Measurements from ENCODE around the gene SFRP2. TPM values are rescaled to one million over a fixed set of nuclear protein-coding genes. Genes with fewer than 3 reads are reported as not detected.

Gene SFRP2
- total RNA-seq, 1 donor from 2014 or later = not detected

- H3K27me3 Mint-ChIP-seq (ENCODE audit: insufficient read depth) = peaks cover 17% of the 10 kb centered on the region
Measured at GRCh38 chr4:153814789-153815188, 25.9 kb upstream of the SFRP2 start.

GRCh38 chr4:153809916-153810810 is 21.3 kb upstream of the SFRP2 start:
- Mint-ChIP-seq H3K4me1 (ENCODE audit: low read depth) (peaks cover 5% of the 10 kb centered on the region), H3K9me3 (no peaks in the 10 kb centered on the region), H3K4me3 (no peak overlapping the region), H3K27ac (no peak overlapping the region), H3K36me3 (ENCODE audit: low read depth) (no peaks in the 10 kb centered on the region), H3K27me3 (ENCODE audit: insufficient read depth) (peaks cover 8% of the 10 kb centered on the region)
- intact Hi-C loops (cut with micrococcal nuclease) = loop anchor here (1.0 kb wide), 1 partner anchor 106 kb away; no protein-coding TSS in a partner anchor
- DNase-seq (ENCODE audit: low spot score) = no peak

More at GRCh38 chr4:153814789-153815188, 25.9 kb upstream of the SFRP2 start:
- H3K27ac Mint-ChIP-seq = no peak overlapping the region
- no peak overlapping the region for H3K4me3 Mint-ChIP-seq
- no peaks in the 10 kb centered on the region for H3K36me3 Mint-ChIP-seq (ENCODE audit: low read depth)
- intact Hi-C loops (cut with micrococcal nuclease) = no loop called here
- DNase-seq (ENCODE audit: low spot score) = no peak
- H3K9me3 Mint-ChIP-seq = no peaks in the 10 kb centered on the region
- no peaks in the 10 kb centered on the region for H3K4me1 Mint-ChIP-seq (ENCODE audit: low read depth)

GRCh38 chr4:153809307-153809706 is 20.4 kb upstream of the SFRP2 start:
- DNase-seq (ENCODE audit: low spot score) = no peak
- H3K27me3 Mint-ChIP-seq (ENCODE audit: insufficient read depth) = peaks cover 3% of the 10 kb centered on the region
- H3K9me3 Mint-ChIP-seq = no peaks in the 10 kb centered on the region
- H3K4me1 Mint-ChIP-seq (ENCODE audit: low read depth) = peaks cover 5% of the 10 kb centered on the region
- no peak overlapping the region for H3K4me3 Mint-ChIP-seq
- intact Hi-C loops (cut with micrococcal nuclease) = loop anchor here (1.0 kb wide), 1 partner anchor 107 kb away; no protein-coding TSS in a partner anchor
- no peak overlapping the region for H3K27ac Mint-ChIP-seq
- H3K36me3 Mint-ChIP-seq (ENCODE audit: low read depth) = no peaks in the 10 kb centered on the region

GRCh38 chr4:153808175-153808574 is 19.3 kb upstream of the SFRP2 start:
- Mint-ChIP-seq H3K4me3 (no peak overlapping the region), H3K27me3 (ENCODE audit: insufficient read depth) (peaks cover 2% of the 10 kb centered on the region), H3K4me1 (ENCODE audit: low read depth) (peaks cover 5% of the 10 kb centered on the region), H3K9me3 (no peaks in the 10 kb centered on the region), H3K36me3 (ENCODE audit: low read depth) (no peaks in the 10 kb centered on the region), H3K27ac (no peak overlapping the region)
- intact Hi-C loops (cut with micrococcal nuclease) = no loop called here
- no peak for DNase-seq (ENCODE audit: low spot score)

GRCh38 chr4:153806073-153806472 is 17.2 kb upstream of the SFRP2 start:
- no peaks in the 10 kb centered on the region for H3K9me3 Mint-ChIP-seq
- no peak overlapping the region for H3K27ac Mint-ChIP-seq
- H3K4me1 Mint-ChIP-seq (ENCODE audit: low read depth) = peaks cover 5% of the 10 kb centered on the region
- intact Hi-C loops (cut with micrococcal nuclease) = no loop called here
- H3K4me3 Mint-ChIP-seq = no peak overlapping the region
- H3K36me3 Mint-ChIP-seq (ENCODE audit: low read depth) = no peaks in the 10 kb centered on the region
- peaks cover 8% of the 10 kb centered on the region for H3K27me3 Mint-ChIP-seq (ENCODE audit: insufficient read depth)
- DNase-seq (ENCODE audit: low spot score) = no peak

GRCh38 chr4:153804722-153805121 is 15.8 kb upstream of the SFRP2 start:
- intact Hi-C loops (cut with micrococcal nuclease) = no loop called here
- no peak overlapping the region for H3K4me3 Mint-ChIP-seq
- H3K36me3 Mint-ChIP-seq (ENCODE audit: low read depth) = no peaks in the 10 kb centered on the region

GRCh38 chr4:153799694-153800074 is 10.8 kb upstream of the SFRP2 start:
- Mint-ChIP-seq H3K4me1 (ENCODE audit: low read depth) (no peaks in the 10 kb centered on the region), H3K4me3 (no peak overlapping the region), H3K27ac (no peak overlapping the region), H3K36me3 (ENCODE audit: low read depth) (no peaks in the 10 kb centered on the region), H3K9me3 (no peaks in the 10 kb centered on the region), H3K27me3 (ENCODE audit: insufficient read depth) (peaks cover 38% of the 10 kb centered on the region)
- intact Hi-C loops (cut with micrococcal nuclease) = loop anchor here (10.0 kb wide), 2 partner anchors 225 to 535 kb away; no protein-coding TSS in a partner anchor
- DNase-seq (ENCODE audit: low spot score) = no peak

More at GRCh38 chr4:153804722-153805121, 15.8 kb upstream of the SFRP2 start:
- no peaks in the 10 kb centered on the region for H3K9me3 Mint-ChIP-seq
- H3K27ac Mint-ChIP-seq = no peak overlapping the region
- peaks cover 5% of the 10 kb centered on the region for H3K4me1 Mint-ChIP-seq (ENCODE audit: low read depth)
- peaks cover 6% of the 10 kb centered on the region for H3K27me3 Mint-ChIP-seq (ENCODE audit: insufficient read depth)
- DNase-seq (ENCODE audit: low spot score) = no peak

GRCh38 chr4:153798901-153799693 is 10.2 kb upstream of the SFRP2 start:
- H3K4me1 Mint-ChIP-seq (ENCODE audit: low read depth) = no peaks in the 10 kb centered on the region
- no peak overlapping the region for H3K27ac Mint-ChIP-seq
- no peaks in the 10 kb centered on the region for H3K36me3 Mint-ChIP-seq (ENCODE audit: low read depth)
- H3K27me3 Mint-ChIP-seq (ENCODE audit: insufficient read depth) = peaks cover 44% of the 10 kb centered on the region
- no peak overlapping the region for H3K4me3 Mint-ChIP-seq
- no peaks in the 10 kb centered on the region for H3K9me3 Mint-ChIP-seq
- intact Hi-C loops (cut with micrococcal nuclease) = loop anchor here (10.0 kb wide), 2 partner anchors 226 to 536 kb away; no protein-coding TSS in a partner anchor
- DNase-seq (ENCODE audit: low spot score) = no peak

GRCh38 chr4:153798420-153798819 is 9.5 kb upstream of the SFRP2 start:
- no peak overlapping the region for H3K4me3 Mint-ChIP-seq
- peaks cover 50% of the 10 kb centered on the region for H3K27me3 Mint-ChIP-seq (ENCODE audit: insufficient read depth)
- no peaks in the 10 kb centered on the region for H3K4me1 Mint-ChIP-seq (ENCODE audit: low read depth)
- intact Hi-C loops (cut with micrococcal nuclease) = loop anchor here (10.0 kb wide), 2 partner anchors 226 to 536 kb away; no protein-coding TSS in a partner anchor
- no peak for DNase-seq (ENCODE audit: low spot score)
- H3K36me3 Mint-ChIP-seq (ENCODE audit: low read depth) = no peaks in the 10 kb centered on the region
- no peaks in the 10 kb centered on the region for H3K9me3 Mint-ChIP-seq
- no peak overlapping the region for H3K27ac Mint-ChIP-seq

- intact Hi-C loops (cut with micrococcal nuclease) = loop anchor here (5.0 to 10.0 kb wide), 4 partner anchors 231 to 948 kb away; partner anchors contain the start of genes DCHS2 and LRAT
- no peak for DNase-seq (ENCODE audit: low spot score)
- Mint-ChIP-seq H3K36me3 (ENCODE audit: low read depth) (no peaks in the 10 kb centered on the region), H3K27ac (no peak overlapping the region), H3K27me3 (ENCODE audit: insufficient read depth) (peaks cover 76% of the 10 kb centered on the region), H3K4me1 (ENCODE audit: low read depth) (peaks cover 9% of the 10 kb centered on the region), H3K9me3 (no peaks in the 10 kb centered on the region), H3K4me3 (no peak overlapping the region)
Measured at GRCh38 chr4:153794006-153794405, 5.1 kb upstream of the SFRP2 start.

GRCh38 chr4:153792618-153793247 is 3.9 kb upstream of the SFRP2 start:
- Mint-ChIP-seq H3K27ac (no peak overlapping the region), H3K4me1 (ENCODE audit: low read depth) (peaks cover 17% of the 10 kb centered on the region), H3K9me3 (no peaks in the 10 kb centered on the region), H3K36me3 (ENCODE audit: low read depth) (no peaks in the 10 kb centered on the region), H3K27me3 (ENCODE audit: insufficient read depth) (peaks cover 80% of the 10 kb centered on the region), H3K4me3 (no peak overlapping the region)
- intact Hi-C loops (cut with micrococcal nuclease) = loop anchor here (5.0 to 10.0 kb wide), 4 partner anchors 232 to 950 kb away; partner anchors contain the start of genes DCHS2 and LRAT
- DNase-seq (ENCODE audit: low spot score) = no peak
